Cardiac septum (tissue), 1 donor: ENCODE data around the gene SLC25A29. TPM values are rescaled to one million over a fixed set of nuclear protein-coding genes. Genes with fewer than 3 reads are reported as not detected.

Source experiments
- DNase-seq: peaks from one replicate; pipeline ENCODE4 v3.0.0-alpha.2; 2020; ENCODE audit warnings: low spot score
- intact Hi-C: fragments of 100-400 bp; cut with DNase I; formaldehyde crosslinking; loops from one replicate; pipeline ENCODE4 v1.14.0; 2022
- total RNA-seq: library from RNA; stranded (reverse); fragmentation: NEBNext Ultra II Directional; extraction: Animal tissue kit (Norgen Biotek cat#: 25700); gene quantifications from one replicate; pipeline ENCODE4 v1.2.1, GENCODE V29; 2021
- donor health status: DM: no; HTN: no; CAD: no.

Gene SLC25A29
- total RNA-seq, 1 donor from 2014 or later, result 29.3 TPM

GRCh38 chr14:100333311-100333710 lies 27.1 kb upstream of the SLC25A29 start:
- intact Hi-C loops, result no loop called here
- DNase-seq, result no peak

DNA sequence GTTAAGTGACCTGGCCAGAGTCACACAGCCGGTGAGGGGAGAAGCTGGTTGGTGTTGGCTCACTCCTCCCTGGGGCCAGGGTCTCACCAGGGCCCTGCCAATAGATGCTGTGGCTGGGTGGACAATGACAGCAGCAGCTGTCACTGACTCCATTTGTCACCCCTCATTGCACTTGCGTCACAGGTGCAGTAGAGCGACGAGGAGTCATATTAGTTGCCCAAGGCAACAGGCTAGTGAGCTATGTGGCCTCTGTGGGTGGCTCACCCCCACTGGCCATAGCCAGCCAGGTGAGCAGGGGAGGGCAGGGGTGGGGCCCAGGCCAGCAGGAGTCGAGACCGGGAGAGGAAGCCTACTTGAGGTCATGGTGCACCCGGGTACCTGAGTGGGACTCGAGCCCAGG lies 26.6 kb upstream of the SLC25A29 start:
- intact Hi-C loops, result no loop called here
- no peak for DNase-seq

GRCh38 chr14:100332071-100332639 lies 25.9 kb upstream of the SLC25A29 start:
- DNase-seq, result no peak
- intact Hi-C loops, result no loop called here

- no peak for DNase-seq
- intact Hi-C loops, result no loop called here
Measured at GRCh38 chr14:100330388-100330931, 24.2 kb upstream of the SLC25A29 start.

GRCh38 chr14:100330007-100330344 lies 23.7 kb upstream of the SLC25A29 start:
- intact Hi-C loops, result no loop called here

DNA sequence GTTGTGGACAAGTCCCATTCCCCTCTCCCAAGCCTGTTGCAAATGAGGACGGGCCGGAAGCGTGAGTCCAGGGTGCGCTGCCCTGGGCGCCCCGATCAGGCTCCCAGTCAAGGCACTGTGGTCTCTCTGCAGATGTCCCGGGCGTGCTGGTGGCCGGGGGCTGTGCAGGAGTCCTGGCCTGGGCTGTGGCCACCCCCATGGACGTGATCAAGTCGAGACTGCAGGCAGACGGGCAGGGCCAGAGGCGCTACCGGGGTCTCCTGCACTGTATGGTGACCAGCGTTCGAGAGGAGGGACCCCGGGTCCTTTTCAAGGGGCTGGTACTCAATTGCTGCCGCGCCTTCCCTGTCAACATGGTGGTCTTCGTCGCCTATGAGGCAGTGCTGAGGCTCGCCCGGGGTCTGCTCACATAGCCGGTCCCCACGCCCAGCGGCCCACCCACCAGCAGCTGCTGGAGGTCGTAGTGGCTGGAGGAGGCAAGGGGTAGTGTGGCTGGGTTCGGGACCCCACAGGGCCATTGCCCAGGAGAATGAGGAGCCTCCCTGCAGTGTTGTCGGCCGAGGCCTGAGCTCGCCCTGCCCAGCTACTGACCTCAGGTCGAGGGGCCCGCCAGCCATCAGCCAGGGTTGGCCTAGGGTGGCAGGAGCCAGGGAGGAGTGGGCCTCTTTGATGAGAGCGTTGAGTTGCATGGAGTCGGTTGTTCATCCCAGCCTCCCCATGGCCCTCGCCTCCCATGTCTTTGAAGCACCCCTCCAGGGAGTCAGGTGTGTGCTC lies 23.2 kb upstream of the SLC25A29 start:
- intact Hi-C loops, result no loop called here
- no peak for DNase-seq

More at GRCh38 chr14:100330007-100330344, 23.7 kb upstream of the SLC25A29 start:
- DNase-seq, result no peak

- no peak for DNase-seq
- intact Hi-C loops, result no loop called here
Measured at GRCh38 chr14:100328495-100329163, 22.4 kb upstream of the SLC25A29 start.

GRCh38 chr14:100327128-100327527 lies 20.9 kb upstream of the SLC25A29 start:
- DNase-seq, result no peak
- intact Hi-C loops, result no loop called here

- no peak for DNase-seq
- intact Hi-C loops, result no loop called here
Measured at GRCh38 chr14:100325958-100326357, 19.7 kb upstream of the SLC25A29 start.

GRCh38 chr14:100325231-100325632 lies 19.0 kb upstream of the SLC25A29 start:
- intact Hi-C loops, result no loop called here

GRCh38 chr14:100323942-100324307 lies 17.7 kb upstream of the SLC25A29 start:
- DNase-seq, result no peak
- intact Hi-C loops, result no loop called here

More at GRCh38 chr14:100325231-100325632, 19.0 kb upstream of the SLC25A29 start:
- DNase-seq, result no peak

DNA sequence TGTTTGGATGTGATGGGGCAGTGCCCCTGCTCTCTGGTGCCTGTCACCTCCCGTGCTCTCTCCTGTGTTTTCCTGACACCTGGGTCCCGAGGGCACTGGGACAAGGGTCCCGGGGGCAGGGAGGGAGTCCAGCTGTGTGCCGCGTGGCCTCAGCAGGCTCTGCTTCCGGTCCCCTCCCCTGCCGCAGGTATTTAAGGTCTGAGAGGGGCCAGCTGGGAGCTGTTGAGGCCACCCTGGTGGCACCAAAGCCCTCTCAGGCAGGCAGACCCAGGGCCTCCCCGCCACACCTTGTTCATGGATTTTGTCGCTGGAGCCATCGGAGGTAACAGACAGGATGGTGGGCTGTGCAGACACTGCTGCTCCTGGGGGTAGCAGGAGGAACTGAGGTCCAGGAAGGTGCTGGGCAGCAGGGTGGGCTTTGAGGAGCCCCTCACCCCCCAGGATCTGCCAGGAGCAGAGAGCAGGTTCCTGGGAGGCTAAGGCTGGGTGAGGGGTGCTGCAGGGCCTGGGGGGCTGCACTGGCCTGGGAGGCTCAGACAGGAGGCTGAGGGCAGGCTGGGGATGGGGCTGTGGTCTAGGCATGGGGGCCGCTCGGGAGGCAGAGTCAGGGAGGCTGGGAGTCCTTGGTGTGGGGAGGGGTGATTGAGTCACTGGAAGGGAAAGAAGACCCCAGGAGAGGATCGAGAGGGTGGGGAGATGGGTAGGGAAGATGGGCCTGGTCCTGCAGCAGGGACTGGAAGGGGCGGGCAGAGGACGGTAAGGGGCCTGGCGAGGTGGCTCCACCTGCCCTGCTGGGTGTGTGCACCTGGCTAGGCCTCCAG lies 17.1 kb upstream of the SLC25A29 start, which contains the start of gene SLC25A47:
Gene SLC25A47 (plus strand): TSS at position 219 of the 821 bp plus-strand sequence. CDS start 76 bp downstream, at position 295.
- intact Hi-C loops, result no loop called here
- DNase-seq, result no peak

- no peak for DNase-seq
- intact Hi-C loops, result no loop called here
Measured at GRCh38 chr14:100322138-100322957, 16.1 kb upstream of the SLC25A29 start.

DNA sequence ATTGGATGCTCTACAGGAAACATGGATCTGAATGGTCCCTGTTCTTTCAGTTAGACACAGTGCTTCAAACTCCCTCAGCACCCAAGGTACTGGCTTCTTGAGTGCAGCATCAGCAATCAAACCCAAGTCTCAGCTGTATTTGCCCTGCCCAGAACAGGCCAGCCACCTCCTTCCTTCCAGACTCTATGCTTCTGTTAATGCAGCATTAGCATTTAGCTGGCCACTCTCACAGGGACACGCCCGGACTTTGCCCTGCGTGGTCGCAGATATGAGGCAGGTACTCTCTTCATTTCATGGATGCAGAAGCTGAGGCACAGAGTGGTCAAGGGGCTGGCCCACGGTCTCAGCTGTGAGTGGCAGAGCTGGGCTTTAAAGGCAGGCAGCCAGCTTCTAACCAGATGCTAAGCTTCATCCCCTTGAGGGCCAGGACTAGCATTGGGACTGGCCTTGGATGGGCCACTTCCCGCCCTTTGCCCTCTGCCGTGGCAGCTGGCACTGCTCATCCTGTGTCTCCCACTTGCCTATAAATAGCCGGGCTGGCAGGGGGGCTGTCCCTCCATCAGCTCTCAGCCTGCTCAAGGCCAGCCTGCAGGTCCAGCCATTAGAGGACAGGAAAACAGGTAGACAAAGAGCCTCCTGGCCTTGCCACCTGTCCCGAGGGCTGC lies 15.4 kb upstream of the SLC25A29 start:
- intact Hi-C loops, result no loop called here
- no peak for DNase-seq

DNA sequence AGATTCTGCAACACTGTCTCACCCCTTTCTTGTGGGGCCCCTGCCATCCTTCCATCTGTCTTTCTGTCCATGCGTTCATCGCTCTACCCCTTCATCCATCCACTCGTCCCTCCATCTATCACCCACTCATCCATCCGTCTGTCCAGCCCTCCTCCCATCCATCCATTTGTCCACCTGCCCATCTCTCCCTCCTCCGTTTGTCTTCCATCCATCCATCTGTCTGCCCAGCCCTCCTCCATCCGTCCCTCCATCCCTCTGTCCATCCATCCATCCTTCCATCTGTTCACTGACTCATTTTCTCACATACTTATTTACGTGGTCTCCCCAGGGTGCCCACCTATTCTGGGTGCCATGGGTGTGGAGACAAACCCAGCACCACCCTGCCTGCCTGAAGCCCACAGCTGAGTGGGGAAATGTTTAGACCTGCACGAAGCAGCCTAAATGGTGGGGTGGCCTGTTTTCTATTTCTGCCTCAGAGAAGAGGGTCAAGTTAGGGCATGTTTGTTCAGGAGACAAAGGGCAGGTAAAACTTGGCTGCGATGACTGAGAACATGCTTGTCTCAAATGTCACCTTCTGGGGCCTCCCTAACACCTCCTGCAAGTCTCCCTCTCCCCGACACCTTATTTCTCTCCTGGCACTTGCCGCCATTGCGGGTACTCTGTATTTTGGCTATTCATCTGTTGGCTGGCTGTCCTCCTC lies 14.1 kb upstream of the SLC25A29 start:
- intact Hi-C loops, result no loop called here
- no peak for DNase-seq

GRCh38 chr14:100317912-100318808 lies 11.9 kb upstream of the SLC25A29 start:
- intact Hi-C loops, result no loop called here
- peak; percentile 86 for DNase-seq

GRCh38 chr14:100317389-100317788 lies 11.1 kb upstream of the SLC25A29 start:
- intact Hi-C loops, result no loop called here
- DNase-seq, result no peak
